Body of pancreas (tissue), 4 donors: ENCODE data around the gene MS4A6E.
"Not testable (repeated sequence)": the region's sequence is repeated elsewhere in the genome, so short reads cannot be mapped to it uniquely, and the experiment has no call there.

Source experiments
- POLR2A ChIP-seq, 3 donors: fragments of 450-650 bp; IDR thresholded peaks; one replicate each; pipeline ENCODE4 v1.6.1; 2016; ENCODE audit warnings: antibody characterized with exemption in 3 of 3, mild to moderate bottlenecking in 2 of 3
- TF ChIP-seq, protein P1 (sequence below), 7 experiments: fragments of 450-650 bp in 4 of 7; fragments of 200-600 bp in 3 of 7; sonication (generic) in 3 of 7; IDR thresholded peaks; one replicate each; pipeline ENCODE4 v1.5.1; 2016 to 2019; ENCODE audit warnings: antibody characterized with exemption in 7 of 7

- TF ChIP-seq, protein P1, sequence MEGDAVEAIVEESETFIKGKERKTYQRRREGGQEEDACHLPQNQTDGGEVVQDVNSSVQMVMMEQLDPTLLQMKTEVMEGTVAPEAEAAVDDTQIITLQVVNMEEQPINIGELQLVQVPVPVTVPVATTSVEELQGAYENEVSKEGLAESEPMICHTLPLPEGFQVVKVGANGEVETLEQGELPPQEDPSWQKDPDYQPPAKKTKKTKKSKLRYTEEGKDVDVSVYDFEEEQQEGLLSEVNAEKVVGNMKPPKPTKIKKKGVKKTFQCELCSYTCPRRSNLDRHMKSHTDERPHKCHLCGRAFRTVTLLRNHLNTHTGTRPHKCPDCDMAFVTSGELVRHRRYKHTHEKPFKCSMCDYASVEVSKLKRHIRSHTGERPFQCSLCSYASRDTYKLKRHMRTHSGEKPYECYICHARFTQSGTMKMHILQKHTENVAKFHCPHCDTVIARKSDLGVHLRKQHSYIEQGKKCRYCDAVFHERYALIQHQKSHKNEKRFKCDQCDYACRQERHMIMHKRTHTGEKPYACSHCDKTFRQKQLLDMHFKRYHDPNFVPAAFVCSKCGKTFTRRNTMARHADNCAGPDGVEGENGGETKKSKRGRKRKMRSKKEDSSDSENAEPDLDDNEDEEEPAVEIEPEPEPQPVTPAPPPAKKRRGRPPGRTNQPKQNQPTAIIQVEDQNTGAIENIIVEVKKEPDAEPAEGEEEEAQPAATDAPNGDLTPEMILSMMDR (IDR thresholded peaks at IDR 0.05) = not testable (repeated sequence)
- not testable (repeated sequence) for TF ChIP-seq POLR2A (IDR thresholded peaks at IDR 0.05)
These were observed 25.2 kb upstream of the MS4A6E start for GRCh38 chr11:60301884-60302283.
